CD4-positive, alpha-beta T cell treated with Interleukin-10 for 1 hour (primary cell): ENCODE measurements around the gene HTRA3.

Source experiments
- DNase-seq: peaks from one replicate; pipeline ENCODE4 v3.0.0-alpha.2; 2020

The HTRA3 gene

DNA sequence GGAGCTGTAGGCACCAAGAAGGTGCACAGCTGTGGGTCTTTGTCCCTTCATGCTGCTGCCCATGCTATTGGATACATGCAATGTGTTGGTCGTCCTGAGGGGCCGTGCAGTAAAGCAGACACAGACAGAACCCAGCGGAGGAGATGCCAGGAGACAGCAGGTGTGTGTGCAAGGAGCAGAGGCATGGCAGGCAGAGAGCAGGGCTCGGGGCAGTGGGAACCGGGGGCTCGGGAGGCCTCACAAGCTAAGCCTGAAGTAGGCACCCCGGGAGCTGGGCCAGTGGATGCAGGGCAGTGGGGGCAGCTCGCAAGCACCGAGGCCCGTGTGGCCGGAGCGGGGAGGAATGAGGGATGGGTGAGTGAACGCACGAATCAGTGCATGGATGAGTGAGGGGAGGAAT, 13.2 kb downstream of the HTRA3 start:
- no peak for DNase-seq

DNA sequence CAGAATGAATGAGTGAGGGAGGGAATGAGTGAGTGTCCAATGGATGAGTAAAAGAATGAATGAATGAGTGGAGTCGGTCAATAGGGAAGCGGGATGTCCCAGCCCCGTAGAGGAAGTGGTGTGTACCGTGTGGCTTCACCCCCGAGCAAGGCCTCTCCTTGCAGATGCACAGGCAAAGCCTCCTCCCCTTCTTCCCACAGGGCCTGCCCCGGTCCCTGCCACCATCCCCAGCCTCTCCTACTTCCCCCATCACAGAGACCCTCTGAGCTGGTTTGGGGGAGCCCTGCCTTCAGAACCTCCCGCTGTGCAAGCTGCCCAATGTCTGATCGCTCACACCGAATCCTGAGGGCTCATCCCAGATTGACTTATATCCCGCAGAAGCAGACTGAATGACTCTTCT, 13.6 kb downstream of the HTRA3 start:
- DNase-seq = no peak

DNA sequence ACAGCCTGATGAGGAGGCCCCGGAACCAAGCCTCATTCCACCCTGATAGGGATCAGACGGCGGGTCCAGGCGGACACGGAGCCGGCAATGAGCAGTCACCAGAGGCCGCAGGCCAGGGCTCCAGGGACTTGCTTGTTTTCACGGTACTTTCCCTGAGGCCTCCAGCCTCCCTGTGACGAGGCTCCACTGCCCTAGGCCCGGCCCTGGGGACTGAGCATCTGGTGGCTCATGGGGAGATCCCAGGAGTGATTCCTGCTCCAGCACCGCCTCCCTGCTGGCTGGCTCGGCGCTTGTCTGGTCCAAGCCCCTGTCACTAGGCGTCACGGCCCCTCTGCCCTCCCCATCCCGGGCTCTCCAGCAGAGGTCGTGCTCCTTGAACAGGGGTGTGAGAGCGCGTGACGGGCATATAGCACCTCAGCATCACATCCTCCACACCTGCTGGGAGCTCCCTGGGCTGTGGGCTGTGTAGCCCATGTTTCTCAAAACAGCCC, 14.1 kb downstream of the HTRA3 start:
- no peak for DNase-seq

DNA sequence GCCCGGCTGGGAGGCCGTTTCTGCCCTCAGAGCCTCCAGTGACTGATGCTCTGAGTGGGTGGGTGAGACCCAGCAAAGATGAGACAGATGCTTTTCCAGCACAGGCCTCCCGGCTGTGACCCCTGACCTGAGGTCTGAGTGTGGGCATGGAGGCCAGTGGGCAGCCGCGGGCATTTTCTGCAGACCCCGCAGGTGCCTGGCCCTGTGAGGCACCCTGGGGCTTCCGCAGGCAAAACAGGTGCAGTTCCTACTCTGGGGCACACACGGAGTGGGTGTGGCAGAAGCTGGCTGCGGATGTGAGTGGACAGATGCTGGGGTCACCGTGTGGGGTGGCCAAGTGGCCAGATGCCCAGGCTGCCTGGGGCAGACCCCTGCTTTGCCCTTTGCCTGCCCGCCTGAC, 14.8 kb downstream of the HTRA3 start:
- no peak for DNase-seq

DNA sequence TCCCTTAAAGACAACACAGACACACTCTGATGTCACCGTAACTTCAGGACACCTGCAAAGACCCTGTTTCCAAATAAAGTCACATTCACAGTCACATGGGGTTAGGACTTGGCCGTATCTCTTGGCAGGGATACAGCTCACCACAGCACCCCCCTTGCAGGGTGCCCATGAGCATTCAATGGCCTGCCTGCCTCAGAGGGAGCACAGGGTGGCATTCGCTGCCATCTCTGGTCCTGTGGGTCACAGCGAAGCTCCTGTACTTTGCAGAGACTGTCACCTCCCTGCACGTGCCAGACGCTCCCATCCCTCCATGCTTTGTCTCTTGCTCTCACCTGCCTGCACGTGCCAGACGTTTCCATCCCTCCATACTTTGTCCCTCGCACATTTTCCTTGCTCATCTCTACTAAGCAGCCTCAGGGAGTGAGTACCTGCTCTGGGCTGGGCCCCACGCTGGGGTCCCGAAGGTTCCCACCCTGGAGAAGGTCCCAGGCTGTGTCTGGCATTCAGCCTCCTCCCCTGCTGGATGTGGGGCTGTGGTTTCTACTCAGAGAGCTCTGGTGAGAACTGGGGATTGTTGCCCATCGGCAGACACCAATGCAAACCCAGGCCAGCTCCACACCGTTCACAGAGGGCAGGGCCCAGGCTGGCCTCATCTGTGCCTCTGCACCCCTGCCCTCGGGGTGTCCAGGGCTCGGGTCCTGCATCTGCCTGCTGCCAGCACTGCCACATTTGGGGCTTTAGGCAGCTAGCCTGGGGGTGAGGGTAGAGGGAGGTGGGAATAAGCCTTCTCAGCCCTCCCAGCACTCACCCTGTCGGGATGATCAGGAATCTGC, 15.8 kb downstream of the HTRA3 start:
- no peak for DNase-seq

DNA sequence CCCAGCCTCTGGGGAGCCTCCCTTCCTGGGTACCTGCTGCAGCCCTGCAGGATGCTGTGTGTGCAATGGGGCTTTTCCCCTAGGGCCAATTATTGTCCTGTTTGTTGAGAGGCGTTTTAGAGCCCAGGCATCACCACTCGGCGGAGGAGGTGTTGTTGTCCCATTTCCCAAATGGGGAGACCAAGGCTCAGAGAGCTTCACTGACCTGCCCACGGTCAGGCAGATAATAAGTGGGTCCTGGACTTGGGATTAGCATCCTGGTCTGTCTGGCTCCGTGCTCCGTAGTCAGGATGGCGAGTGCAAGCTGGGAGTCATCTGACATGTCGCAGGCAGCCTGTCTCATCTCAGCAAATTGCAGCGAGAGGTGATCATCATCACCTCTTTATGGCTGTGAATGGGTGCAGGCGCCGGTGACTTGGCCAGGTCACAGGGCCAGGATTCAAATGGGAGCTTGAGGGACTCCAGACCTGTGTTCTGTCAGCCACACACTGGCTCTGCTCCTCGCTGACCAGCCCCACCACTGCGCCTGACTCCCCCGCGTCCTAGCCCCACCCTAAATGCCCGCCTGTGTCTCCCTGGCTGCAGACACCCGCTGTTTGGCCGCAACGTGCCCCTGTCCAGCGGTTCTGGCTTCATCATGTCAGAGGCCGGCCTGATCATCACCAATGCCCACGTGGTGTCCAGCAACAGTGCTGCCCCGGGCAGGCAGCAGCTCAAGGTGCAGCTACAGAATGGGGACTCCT, 16.6 kb downstream of the HTRA3 start:
- no peak for DNase-seq

DNA sequence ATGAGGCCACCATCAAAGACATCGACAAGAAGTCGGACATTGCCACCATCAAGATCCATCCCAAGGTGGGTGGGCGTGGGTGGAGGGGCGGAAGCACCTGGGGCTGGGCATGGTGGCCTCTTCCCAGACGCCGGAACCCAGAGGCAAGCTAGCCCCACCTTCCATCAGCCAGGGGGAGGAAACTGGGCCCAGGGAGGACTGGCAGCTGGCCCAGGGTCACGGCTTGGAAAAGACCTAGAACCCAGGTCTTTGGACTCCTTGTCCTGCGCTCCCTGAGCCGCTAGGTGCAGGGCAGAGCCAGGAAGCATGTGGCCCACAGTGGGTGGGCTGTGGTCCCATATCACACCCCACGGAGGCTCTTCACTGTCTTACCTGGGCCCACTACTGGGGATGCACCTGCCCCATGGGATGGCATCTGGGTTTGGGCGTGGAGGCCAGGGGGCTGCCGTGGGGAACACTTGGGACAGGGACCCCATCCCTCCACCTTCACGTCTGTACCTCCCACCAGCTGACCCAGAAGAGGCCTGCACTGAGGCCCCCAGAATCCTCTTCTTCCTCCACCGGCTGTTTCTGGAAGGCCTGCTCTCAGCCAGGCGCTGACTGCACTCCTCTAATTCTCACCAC, 17.3 kb downstream of the HTRA3 start:
- no peak for DNase-seq

DNA sequence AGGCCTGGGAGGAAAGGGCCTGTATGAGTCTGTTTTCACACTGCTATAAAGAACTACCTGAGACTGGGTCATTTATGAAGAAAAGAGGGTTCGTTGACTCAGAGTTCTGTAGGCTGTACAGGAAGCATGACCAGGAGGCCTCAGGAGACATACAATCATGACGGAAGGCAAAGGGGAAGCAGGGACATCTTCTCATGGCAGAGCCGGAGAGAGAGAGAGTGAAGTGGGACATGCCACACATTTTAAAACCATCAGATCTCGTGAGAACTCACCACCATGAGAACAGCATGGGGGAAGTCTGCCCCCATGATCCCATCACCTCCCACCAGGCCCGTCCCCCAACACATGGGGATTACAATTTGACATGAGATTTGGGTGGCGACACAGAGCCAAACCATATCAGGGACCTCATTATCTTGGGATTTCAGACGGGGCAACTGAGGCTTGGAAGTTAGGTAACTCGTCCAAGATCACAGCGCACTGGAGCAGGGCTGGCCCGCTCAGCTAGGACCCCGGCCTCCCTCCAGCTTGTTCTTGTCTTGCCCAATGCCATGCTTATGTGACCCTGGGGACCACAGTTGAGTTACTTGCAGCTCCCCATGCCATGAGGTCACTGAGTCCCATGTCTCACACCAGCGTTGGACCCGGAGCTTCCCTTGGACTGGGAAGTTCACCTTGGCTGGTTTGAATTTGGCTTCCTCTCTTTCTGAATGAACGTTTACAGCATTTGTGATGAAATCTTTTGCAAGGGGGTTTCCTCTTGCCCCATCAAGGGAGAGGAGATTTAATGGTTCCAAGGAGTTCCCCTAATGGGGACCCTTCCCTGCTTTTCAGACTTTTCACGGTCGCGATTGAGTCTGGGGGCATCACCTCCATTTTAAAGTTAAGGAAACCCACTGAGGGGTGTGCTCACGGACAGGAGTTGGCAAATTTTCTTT, 18.1 kb downstream of the HTRA3 start:
- no peak for DNase-seq

DNA sequence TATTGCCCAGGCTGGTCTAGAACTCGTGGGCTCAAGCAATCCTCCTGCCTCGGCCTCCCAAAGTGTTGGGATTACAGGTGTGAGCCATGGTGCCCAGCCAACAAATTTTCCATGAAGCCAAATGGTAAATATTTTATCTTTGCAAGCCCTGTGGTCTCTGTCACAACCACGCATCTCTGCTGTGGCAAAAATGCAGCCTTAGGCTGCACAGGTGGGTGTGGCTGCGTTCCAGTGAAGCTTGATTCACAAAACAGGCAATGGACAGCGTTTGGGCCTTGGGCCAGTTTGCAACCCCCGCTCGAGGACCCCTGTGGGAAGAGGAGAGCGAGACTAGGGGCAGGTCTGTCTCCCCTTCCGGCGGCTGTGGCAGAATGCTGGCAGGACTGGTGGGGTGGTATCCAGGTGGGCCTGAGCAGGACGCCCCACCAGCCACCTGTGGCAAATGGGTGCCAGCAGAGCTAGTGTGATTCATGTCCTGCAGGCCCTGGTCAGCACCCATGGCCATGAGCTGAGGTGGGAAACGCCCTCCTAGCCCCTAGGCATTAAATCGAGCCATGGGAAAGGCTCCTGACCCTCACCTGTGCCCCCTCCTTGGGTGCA, 19.7 kb downstream of the HTRA3 start:
- DNase-seq = no peak

DNA sequence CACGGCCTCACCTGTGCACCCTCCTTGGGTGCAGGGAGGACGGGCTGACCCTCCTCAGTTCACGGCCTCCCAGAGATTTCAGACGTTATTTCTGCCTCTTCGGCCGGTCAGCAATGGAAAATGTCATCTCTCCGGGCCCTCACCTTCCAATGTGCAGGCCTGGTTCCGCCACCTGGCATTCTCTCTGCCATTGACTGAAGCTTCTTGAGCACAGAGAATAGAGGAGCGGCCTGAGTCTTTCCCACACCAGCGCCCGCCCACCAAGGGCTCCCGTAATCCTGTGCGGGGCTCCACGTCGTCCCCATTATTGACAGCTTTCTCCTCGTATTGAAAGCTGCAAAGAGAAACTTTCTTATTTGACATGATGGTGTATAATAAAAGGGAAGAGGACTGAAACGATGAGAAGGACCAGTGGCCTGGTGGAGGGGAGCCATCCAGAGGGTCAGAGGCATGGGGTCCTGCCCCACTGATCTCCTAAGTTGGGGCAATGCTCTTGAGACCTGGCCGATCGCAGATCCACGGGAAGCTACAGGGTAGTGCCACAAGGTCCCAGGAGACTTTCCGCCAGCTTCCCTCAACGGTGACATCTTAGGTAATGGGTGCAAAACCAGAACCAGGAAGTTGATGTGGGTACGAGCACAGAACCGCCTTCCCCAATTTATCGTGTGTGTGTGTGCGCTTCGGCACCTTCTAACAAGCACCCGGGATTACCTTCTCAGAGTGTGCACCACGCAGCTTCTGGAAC, 20.6 kb downstream of the HTRA3 start:
- no peak for DNase-seq

DNA sequence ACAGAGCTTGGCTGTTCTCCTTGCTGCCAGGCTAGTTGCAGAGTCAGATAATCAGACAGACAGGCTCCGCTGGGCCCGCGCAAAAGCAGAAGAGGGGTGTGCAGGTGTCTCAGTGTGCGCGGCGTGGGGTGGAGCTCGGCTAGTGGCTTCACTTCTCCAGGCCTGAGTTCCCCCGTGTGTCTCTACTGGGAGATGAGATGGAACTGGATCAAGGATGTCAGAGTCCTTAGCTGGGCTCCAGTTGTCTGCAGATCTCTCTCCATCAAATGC, 21.1 kb downstream of the HTRA3 start:
- no peak for DNase-seq

DNA sequence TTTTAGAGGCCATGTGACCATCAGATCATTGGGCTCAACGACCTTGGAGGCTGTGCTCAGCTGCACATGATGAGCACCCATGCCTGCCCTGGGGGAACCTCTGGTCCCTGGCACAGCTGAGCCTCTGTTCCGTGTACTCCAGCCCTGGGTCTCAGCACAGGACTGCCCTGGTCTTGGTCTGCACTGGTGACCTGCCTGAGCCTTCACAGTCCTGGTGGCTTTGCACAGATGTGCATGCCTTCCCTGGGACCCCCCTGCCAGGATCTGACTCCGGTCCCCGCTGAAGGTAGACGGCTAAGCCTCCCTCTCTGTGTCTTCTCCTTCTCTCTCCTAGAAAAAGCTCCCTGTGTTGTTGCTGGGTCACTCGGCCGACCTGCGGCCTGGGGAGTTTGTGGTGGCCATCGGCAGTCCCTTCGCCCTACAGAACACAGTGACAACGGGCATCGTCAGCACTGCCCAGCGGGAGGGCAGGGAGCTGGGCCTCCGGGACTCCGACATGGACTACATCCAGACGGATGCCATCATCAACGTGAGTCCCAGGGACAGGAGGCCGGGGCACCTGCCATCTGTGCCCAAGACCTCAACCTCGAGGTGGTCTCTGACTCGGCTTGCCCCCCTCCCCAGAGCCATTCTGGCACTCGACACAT, 21.6 kb downstream of the HTRA3 start:
- no peak for DNase-seq

DNA sequence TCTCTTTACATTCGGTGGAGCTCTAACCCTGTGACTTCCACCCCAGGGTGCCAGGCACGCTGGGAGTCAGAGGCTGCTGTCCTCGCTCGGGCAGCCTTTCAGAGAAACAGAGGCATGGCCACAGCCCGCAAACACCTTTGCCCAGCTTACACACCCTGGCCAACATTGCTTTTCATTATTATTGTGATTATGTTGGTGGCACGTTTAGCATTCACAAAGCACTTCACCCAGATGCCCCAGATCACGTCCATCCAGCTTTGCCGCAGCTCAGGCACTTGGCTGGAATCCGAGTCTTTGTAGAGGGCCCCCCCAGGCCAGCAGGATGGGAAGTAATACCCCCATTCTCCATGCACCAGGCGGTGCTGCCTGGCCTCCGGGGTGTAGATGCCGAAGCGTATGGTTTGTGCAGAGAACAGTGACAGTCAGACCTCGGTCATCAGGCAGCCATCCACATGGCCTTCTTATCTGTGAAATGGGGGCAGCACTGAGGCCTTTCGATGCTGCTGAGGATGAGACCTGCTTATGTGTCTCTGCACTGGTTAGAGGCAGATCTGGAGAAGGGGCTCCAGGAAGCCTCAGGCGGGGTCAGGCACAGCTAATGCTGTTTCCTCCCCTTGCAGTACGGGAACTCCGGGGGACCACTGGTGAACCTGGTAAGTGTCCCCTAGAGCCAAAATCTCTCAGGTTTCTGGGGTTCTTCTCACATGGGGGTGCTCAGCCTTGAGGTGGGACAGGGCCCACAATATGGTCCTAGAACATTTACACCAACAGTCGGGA, 22.3 kb downstream of the HTRA3 start:
- DNase-seq = no peak

DNA sequence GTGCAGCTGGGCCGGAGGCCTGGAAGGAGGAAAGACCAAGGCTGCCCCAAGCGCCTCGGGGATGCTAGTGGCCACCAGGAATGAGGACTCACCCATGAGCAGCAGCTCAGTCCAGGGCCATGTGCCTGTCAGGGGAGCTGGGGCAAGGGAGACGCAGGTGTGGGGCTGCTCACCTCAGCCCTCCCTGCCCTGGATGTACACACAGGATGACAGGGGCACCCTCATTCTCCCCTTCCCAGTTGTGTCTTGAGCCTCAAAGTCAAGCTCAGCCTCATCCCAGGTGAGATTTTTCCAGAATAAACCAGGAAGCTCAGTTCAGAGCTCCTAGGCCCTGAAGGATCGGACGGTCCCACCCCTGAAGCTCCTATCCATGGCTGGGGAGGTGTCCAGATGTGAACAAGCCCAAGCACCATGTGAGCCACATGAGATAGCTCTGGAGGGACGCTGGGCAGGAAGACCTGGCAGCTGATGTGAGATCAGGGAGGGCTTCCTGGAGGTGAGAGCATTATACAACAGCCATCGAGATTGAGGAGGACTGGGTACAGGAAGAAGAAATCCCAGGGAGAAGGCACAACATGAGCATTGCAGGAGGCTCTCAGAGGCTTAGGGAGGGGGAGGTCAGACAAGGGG, 23.0 kb downstream of the HTRA3 start:
- DNase-seq = no peak

DNA sequence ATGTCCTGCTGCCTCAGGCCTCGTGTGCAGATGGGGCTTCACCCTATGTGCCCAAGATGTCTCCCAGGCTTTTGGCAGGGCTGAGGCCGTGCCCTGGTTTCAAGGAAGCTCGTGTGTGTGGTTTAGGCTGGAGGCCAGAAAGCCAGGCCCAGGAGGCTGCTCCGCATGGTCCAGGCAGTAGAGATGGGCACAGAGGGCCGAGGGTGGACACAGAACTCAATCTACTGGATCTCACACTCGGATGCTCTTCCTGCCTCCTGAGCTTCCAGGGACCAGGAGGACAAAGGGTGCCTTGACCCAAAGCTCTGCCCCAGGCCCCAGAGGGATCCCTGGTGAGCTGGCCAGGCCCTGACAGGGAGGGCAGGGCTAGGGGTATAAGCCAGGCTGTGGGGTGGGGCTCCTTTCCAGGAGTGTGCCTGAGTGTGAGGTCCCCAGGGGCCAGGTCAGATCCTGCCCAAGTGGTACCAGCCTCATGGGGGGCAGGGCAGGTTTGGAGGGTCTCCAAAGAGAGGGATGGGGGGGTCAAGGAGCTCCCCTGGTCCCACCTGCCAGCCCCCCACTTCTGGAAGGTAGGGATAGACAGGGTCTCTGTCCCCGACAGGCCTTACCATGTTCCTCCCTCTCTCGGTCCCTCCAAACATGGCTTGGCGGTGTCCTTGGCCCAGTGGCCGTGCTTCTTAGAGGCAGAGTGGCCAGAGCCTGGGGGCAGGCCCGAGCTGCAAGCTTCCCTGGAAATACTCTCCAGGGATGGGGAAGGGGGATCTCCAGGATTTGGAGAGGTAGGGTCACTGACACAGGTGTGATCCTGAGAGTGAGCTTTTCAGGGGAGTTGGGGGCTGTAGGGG, 23.8 kb downstream of the HTRA3 start:
- DNase-seq = no peak

DNA sequence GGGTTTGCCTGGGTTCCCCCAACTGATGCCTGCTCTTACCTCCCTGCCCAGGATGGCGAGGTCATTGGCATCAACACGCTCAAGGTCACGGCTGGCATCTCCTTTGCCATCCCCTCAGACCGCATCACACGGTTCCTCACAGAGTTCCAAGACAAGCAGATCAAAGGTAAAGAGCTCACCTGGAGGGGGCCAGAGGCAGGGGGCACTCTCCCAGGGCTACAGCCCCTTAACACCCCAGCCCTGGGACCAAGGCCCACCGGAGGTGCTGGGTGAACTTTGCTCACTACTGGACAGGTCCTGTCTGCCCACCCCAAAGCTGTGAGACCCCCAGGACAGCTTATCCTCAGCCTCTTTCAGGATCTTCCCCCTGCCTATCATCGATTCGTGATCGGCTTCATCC, 24.5 kb downstream of the HTRA3 start:
- DNase-seq = no peak

DNA sequence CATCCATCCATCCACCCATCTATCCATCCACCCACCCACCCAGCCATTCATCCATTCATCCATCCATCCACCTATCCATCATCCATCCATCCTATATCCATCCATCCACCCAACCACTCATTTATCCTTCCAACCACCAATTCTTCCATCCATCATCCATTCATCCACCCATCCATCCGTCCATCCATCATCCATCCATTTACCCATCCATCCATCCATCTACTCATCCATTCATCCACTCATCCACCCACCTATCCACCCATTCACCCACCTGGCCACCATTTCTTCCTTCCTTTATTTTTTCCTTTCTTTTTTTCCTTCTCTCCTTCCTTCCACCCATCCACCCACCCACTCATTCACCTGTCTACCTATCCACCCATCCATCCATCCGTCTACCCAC, 25.2 kb downstream of the HTRA3 start:
- no peak for DNase-seq

DNA sequence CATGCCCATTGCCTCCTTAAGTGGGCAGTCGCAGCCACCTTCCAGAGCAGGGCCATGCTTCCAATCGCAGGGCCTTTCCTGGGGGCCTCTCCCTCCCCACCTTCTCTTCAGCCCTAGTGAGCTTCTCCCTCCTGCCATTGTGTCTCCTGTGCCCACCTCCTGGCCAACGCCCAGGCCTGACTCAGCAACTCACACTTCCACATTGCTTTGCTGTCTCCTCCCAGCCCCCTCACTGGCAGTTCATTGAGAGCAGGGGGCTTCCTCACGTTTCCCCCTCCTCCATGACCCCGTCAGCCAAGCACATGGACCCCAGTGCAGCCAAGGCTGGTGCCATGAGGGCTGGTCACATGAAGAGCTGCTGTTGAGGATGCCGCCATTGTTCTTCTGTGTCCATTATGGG, 25.9 kb downstream of the HTRA3 start:
- DNase-seq = no peak

DNA sequence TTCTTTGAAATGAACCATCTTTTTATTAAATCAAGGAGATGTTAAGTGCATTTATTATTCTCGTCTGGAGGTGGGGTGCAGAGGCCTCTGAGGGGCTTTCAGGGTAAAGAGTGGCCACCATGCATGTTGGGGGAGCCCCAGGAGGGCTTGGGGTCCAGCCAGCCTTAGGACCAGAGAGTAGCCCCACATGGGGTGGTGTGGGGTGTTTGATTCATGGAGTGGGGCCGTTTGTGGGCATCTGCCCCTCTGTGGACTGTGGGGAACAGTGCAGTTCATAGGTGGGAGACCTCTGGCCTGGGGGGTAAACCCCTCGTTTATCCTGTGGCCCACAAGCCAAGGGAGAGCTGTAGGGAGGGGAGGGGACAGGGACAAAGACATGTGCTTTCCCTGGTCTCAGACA, 26.9 kb downstream of the HTRA3 start:
- no peak for DNase-seq
